ENCODE measurements around the gene SSR4. TPM values are rescaled to one million over a fixed set of nuclear protein-coding genes. Genes with fewer than 3 reads are reported as not detected.

The SSR4 gene
- total RNA-seq, 1 experiment from 2014 or later, result 360 TPM

DNA sequence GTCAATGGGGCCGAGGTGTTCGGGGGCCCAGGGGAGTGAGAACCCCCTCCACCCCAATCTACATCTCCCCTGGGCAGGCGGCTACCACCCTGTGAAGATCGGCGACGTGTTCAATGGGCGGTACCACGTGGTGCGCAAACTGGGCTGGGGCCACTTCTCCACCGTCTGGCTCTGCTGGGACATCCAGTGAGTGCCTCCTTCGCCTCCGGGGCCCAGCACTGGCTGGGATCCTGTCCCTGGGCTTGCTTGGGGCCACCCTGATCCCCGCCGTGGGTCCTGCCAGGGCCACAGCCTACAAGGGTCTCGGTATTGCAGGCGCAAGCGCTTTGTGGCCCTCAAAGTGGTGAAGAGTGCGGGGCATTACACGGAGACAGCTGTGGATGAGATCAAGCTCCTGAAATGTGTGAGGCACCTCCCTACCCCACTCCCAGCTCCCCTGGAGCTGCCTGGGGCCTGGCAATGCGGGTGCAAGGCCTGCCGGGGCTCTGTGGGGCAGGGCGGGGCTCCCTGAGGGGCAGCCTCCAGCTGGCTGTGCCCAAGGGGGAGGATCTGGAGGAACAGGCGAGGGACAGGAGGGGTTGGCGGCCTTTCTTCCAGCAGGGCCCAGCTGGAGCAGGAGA, 12.9 kb upstream of the SSR4 start:
- no peak for DNase-seq
- H3K27me3 Mint-ChIP-seq (ENCODE audit: unreplicated experiment), result peaks cover 15% of the 10 kb centered on the region
- no peaks in the 10 kb centered on the region for H3K9me3 Mint-ChIP-seq (ENCODE audit: low read depth, unreplicated experiment)
- H3K4me3 Mint-ChIP-seq (ENCODE audit: low read depth, unreplicated experiment), result no peak overlapping the region
- intact Hi-C loops (cut with micrococcal nuclease; ENCODE audit: unreplicated experiment), result no loop called here
- BruUV-seq (replicated peaks), result no TSS peak
- H3K36me3 Mint-ChIP-seq (ENCODE audit: insufficient read depth, unreplicated experiment), result peaks cover 31% of the 10 kb centered on the region
- no peak overlapping the region for H3K27ac Mint-ChIP-seq (ENCODE audit: unreplicated experiment)
- no peak for TF ChIP-seq CTCF (IDR thresholded peaks at IDR 0.05; ENCODE audit: unreplicated experiment)
- CTCF ChIA-PET, result no interaction called here
- H3K4me1 Mint-ChIP-seq (ENCODE audit: low read depth, unreplicated experiment), result peaks cover 9% of the 10 kb centered on the region

DNA sequence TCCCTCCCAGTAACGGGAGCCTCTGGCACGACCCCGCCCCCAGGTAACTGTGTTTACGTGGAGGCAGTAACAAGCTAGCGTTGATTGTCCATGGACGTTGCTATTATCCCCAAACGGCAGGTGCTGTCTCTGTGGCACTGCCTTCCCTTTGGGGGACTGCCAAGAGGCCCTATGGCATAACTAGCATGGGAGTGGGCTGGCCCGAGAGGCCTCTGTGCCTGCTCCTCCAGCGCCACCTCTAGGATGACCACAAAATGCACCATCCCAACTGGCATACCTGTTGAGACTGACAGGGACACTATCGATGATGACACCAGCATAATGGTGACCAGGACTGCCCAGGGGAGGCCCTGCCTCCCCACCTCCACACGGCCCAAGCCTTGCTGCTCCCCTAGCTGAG, 12.2 kb upstream of the SSR4 start:
- DNase-seq, result no peak
- CTCF ChIA-PET, result no interaction called here
- intact Hi-C loops (cut with micrococcal nuclease; ENCODE audit: unreplicated experiment), result no loop called here
- H3K36me3 Mint-ChIP-seq (ENCODE audit: insufficient read depth, unreplicated experiment), result peaks cover 31% of the 10 kb centered on the region
- BruUV-seq (replicated peaks), result no TSS peak
- no peaks in the 10 kb centered on the region for H3K9me3 Mint-ChIP-seq (ENCODE audit: low read depth, unreplicated experiment)
- no peak overlapping the region for H3K27ac Mint-ChIP-seq (ENCODE audit: unreplicated experiment)
- no peak overlapping the region for H3K4me3 Mint-ChIP-seq (ENCODE audit: low read depth, unreplicated experiment)
- H3K4me1 Mint-ChIP-seq (ENCODE audit: low read depth, unreplicated experiment), result peaks cover 9% of the 10 kb centered on the region
- no peak for TF ChIP-seq CTCF (IDR thresholded peaks at IDR 0.05; ENCODE audit: unreplicated experiment)
- H3K27me3 Mint-ChIP-seq (ENCODE audit: unreplicated experiment), result peaks cover 15% of the 10 kb centered on the region

GRCh38 chrX:153782871-153783270, 11.6 kb upstream of the SSR4 start:
- H3K9me3 Mint-ChIP-seq (ENCODE audit: low read depth, unreplicated experiment), result no peaks in the 10 kb centered on the region
- no TSS peak for BruUV-seq (replicated peaks)
- H3K36me3 Mint-ChIP-seq (ENCODE audit: insufficient read depth, unreplicated experiment), result peaks cover 30% of the 10 kb centered on the region
- intact Hi-C loops (cut with micrococcal nuclease; ENCODE audit: unreplicated experiment), result no loop called here
- H3K4me3 Mint-ChIP-seq (ENCODE audit: low read depth, unreplicated experiment), result no peak overlapping the region
- CTCF ChIA-PET, result no interaction called here
- H3K27me3 Mint-ChIP-seq (ENCODE audit: unreplicated experiment), result peaks cover 15% of the 10 kb centered on the region
- TF ChIP-seq CTCF (IDR thresholded peaks at IDR 0.05; ENCODE audit: unreplicated experiment), result no peak
- no peak for DNase-seq
- peaks cover 9% of the 10 kb centered on the region for H3K4me1 Mint-ChIP-seq (ENCODE audit: low read depth, unreplicated experiment)
- no peak overlapping the region for H3K27ac Mint-ChIP-seq (ENCODE audit: unreplicated experiment)

DNA sequence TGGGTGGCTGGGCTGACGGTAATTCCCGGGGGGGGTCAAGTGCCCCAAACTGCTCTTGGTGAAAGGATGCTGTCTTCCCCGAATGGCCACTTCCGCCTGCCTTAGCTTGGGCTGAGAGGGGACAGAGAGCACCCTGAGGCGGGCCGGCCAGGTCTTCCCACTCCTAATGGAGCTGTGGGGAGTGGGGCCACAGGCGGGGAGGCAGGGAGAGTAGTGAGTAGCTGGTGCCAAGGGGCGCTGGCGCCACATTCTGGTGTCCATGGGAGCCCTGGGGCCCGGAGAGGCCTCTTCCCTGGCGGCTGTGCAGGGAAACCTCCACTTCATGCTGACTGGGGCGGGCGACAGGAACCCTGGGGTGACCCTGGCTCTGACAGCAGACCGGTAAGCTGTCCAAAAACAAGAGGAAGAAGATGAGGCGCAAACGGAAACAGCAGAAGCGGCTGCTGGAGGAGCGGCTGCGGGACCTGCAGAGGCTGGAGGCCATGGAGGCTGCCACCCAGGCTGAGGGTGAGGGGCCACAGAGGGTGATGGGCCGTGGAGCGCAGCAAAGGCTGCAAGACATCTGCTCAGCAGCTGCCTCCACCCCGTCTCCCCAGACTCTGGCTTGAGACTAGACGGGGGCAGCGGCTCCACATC, 11.0 kb upstream of the SSR4 start:
- CTCF ChIA-PET, result no interaction called here
- peaks cover 24% of the 10 kb centered on the region for H3K36me3 Mint-ChIP-seq (ENCODE audit: insufficient read depth, unreplicated experiment)
- TF ChIP-seq CTCF (IDR thresholded peaks at IDR 0.05; ENCODE audit: unreplicated experiment), result no peak
- H3K27ac Mint-ChIP-seq (ENCODE audit: unreplicated experiment), result no peak overlapping the region
- H3K9me3 Mint-ChIP-seq (ENCODE audit: low read depth, unreplicated experiment), result no peaks in the 10 kb centered on the region
- peaks cover 9% of the 10 kb centered on the region for H3K4me1 Mint-ChIP-seq (ENCODE audit: low read depth, unreplicated experiment)
- intact Hi-C loops (cut with micrococcal nuclease; ENCODE audit: unreplicated experiment), result no loop called here
- H3K4me3 Mint-ChIP-seq (ENCODE audit: low read depth, unreplicated experiment), result no peak overlapping the region
- DNase-seq, result no peak
- peaks cover 15% of the 10 kb centered on the region for H3K27me3 Mint-ChIP-seq (ENCODE audit: unreplicated experiment)
- no TSS peak for BruUV-seq (replicated peaks)

Measured in Calu3 (cell line).